Endothelial cell (in vitro differentiated cells): ENCODE results near the gene C12orf56. TPM values are rescaled to one million over a fixed set of nuclear protein-coding genes. Genes with fewer than 3 reads are reported as not detected.
A peak's percentile ranks its signal among the peaks of the same experiment; 100 is the strongest.
"Not testable (repeated sequence)": the region's sequence is repeated elsewhere in the genome, so short reads cannot be mapped to it uniquely, and the experiment has no call there.

Source experiments
- DNase-seq: peaks from one replicate; pipeline ENCODE4 v3.0.0; 2021; ENCODE audit warnings: low spot score
- H3K27ac Mint-ChIP-seq: one replicate; pipeline ENCODE4 v1.8.0; 2021; ENCODE audit warnings: mixed read lengths, inconsistent platforms; ENCODE audit not compliant: unreplicated experiment
- H3K27me3 Mint-ChIP-seq: one replicate; pipeline ENCODE4 v1.8.0; 2021; ENCODE audit warnings: mild to moderate bottlenecking, moderate library complexity, mixed read lengths, inconsistent platforms; ENCODE audit not compliant: unreplicated experiment
- H3K36me3 Mint-ChIP-seq: one replicate; pipeline ENCODE4 v1.8.0; 2021; ENCODE audit warnings: mild to moderate bottlenecking, low read depth, mixed read lengths, inconsistent platforms; ENCODE audit not compliant: unreplicated experiment
- H3K4me1 Mint-ChIP-seq: one replicate; pipeline ENCODE4 v1.8.0; 2021; ENCODE audit warnings: mild to moderate bottlenecking, mixed read lengths, inconsistent platforms; ENCODE audit not compliant: unreplicated experiment
- H3K4me3 Mint-ChIP-seq: one replicate; pipeline ENCODE4 v1.8.0; 2021; ENCODE audit warnings: mild to moderate bottlenecking, mixed read lengths, inconsistent platforms; ENCODE audit not compliant: unreplicated experiment
- H3K9me3 Mint-ChIP-seq: one replicate; pipeline ENCODE4 v1.8.0; 2021; ENCODE audit warnings: mixed read lengths, inconsistent platforms; ENCODE audit not compliant: unreplicated experiment
- total RNA-seq: library from RNA; stranded (reverse); fragmentation: NEBNext Ultra II Directional; extraction: Animal tissue kit (Norgen Biotek cat#: 25700); gene quantifications from one replicate; pipeline ENCODE4 v1.2.1, GENCODE V29; 2021; ENCODE audit not compliant: unreplicated experiment
- TF ChIP-seq, protein P1 (sequence below): fragments of 200-600 bp; sonication (generic); IDR thresholded peaks from one replicate; pipeline ENCODE4 v1.5.0; 2021; ENCODE audit warnings: antibody characterized with exemption; ENCODE audit not compliant: unreplicated experiment

The C12orf56 gene
- total RNA-seq, 1 donor from 2014 or later, result 0.62 TPM

DNA sequence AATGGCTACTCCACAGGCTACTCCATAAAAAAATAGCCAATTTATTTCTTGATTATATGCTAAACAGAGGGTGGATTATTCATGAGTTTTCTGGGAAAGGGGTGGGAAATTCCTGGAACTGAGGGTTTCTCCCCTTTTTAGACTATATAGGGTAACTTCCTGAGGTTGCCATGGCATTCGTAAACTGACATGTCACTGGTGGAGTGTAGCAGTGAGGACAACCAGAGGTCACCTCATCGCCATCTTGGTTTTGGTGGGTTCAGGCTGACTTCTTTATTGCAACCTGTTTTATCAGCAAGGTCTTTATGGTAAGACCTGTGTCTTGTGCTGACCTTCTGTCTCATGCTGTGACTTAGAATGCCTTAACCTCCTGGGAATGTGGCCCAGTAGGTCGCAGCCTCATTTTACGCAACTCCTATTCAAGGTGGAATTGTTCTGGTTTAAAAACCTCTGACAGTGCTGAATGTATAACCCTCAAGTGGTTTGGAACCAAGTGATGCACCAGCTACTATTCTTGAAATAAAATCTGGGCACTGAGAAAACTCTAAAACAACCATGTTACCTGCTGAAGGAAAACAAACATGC lies 27.7 kb downstream of the C12orf56 start:
- no peak overlapping the region for H3K27ac Mint-ChIP-seq
- no peaks in the 10 kb centered on the region for H3K9me3 Mint-ChIP-seq
- no peaks in the 10 kb centered on the region for H3K4me1 Mint-ChIP-seq
- no peaks in the 10 kb centered on the region for H3K36me3 Mint-ChIP-seq
- H3K4me3 Mint-ChIP-seq, result no peak overlapping the region
- TF ChIP-seq, protein P1, sequence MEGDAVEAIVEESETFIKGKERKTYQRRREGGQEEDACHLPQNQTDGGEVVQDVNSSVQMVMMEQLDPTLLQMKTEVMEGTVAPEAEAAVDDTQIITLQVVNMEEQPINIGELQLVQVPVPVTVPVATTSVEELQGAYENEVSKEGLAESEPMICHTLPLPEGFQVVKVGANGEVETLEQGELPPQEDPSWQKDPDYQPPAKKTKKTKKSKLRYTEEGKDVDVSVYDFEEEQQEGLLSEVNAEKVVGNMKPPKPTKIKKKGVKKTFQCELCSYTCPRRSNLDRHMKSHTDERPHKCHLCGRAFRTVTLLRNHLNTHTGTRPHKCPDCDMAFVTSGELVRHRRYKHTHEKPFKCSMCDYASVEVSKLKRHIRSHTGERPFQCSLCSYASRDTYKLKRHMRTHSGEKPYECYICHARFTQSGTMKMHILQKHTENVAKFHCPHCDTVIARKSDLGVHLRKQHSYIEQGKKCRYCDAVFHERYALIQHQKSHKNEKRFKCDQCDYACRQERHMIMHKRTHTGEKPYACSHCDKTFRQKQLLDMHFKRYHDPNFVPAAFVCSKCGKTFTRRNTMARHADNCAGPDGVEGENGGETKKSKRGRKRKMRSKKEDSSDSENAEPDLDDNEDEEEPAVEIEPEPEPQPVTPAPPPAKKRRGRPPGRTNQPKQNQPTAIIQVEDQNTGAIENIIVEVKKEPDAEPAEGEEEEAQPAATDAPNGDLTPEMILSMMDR, result no peak
- H3K27me3 Mint-ChIP-seq, result no peaks in the 10 kb centered on the region
- no peak for DNase-seq

- not testable (repeated sequence) for H3K36me3 Mint-ChIP-seq, H3K9me3 Mint-ChIP-seq, DNase-seq, H3K27ac Mint-ChIP-seq, H3K4me3 Mint-ChIP-seq, H3K27me3 Mint-ChIP-seq, H3K4me1 Mint-ChIP-seq
These were observed 29.4 kb downstream of the C12orf56 start for GRCh38 chr12:64361173-64361572.

DNA sequence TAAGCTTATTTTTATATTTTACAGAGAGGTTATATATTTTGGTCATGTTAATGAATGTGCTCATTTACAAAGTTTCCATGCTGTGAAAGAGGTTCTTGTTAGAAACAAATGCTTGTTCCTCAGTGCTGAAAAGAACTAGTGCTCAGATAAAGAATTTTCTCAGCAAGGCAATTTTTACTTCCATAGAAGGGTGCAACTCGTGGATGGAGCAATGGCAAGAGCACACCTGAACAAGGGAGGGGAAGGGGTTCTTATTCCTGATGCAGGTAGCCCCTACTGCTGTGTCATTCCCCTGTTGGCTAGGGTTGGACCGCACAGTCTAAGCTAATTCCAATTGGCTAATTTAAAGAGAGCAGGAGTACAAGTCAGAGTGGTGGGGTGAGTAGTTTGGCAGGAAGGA lies 34.3 kb downstream of the C12orf56 start:
- not testable (repeated sequence) for DNase-seq, H3K4me1 Mint-ChIP-seq, H3K27ac Mint-ChIP-seq, H3K9me3 Mint-ChIP-seq, H3K36me3 Mint-ChIP-seq, H3K27me3 Mint-ChIP-seq
- H3K4me3 Mint-ChIP-seq, result peak overlapping the region; percentile 77

GRCh38 chr12:64352181-64352580 lies 38.4 kb downstream of the C12orf56 start:
- peaks cover 3% of the 10 kb centered on the region for H3K27me3 Mint-ChIP-seq
- H3K27ac Mint-ChIP-seq, result no peak overlapping the region
- no peak for DNase-seq
- no peaks in the 10 kb centered on the region for H3K4me1 Mint-ChIP-seq
- TF ChIP-seq, protein P1, result peak; percentile 21
- peaks cover 8% of the 10 kb centered on the region for H3K9me3 Mint-ChIP-seq
- peaks cover 6% of the 10 kb centered on the region for H3K36me3 Mint-ChIP-seq
- no peak overlapping the region for H3K4me3 Mint-ChIP-seq

- H3K36me3 Mint-ChIP-seq, result peaks cover 2% of the 10 kb centered on the region
- no peaks in the 10 kb centered on the region for H3K4me1 Mint-ChIP-seq
- no peak for DNase-seq
- no peak overlapping the region for H3K27ac Mint-ChIP-seq
- TF ChIP-seq, protein P1, result no peak
- H3K27me3 Mint-ChIP-seq, result peaks cover 1% of the 10 kb centered on the region
- H3K9me3 Mint-ChIP-seq, result peaks cover 4% of the 10 kb centered on the region
- no peak overlapping the region for H3K4me3 Mint-ChIP-seq
These were observed 39.3 kb downstream of the C12orf56 start for GRCh38 chr12:64351265-64351664.

DNA sequence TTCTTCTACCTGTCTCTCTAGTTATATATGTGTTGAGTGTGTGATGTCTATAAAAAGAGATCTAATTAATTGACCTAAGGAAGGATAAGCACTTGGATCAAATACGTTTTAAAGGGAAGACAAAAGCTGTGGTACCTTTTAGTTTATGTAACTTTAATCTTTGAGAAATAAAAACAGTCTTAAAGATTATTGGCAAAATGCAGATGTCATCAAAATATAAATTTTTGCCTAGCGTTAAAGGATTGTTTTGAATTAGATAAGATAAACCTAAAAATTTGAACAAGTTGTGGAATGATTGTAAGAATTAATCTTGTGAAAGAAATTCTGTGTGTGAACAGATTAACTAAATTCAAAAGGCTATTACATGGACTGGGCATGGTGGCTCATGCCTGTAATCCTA lies 42.9 kb downstream of the C12orf56 start:
- H3K36me3 Mint-ChIP-seq, result no peaks in the 10 kb centered on the region
- DNase-seq, result no peak
- no peaks in the 10 kb centered on the region for H3K4me1 Mint-ChIP-seq
- peaks cover 3% of the 10 kb centered on the region for H3K9me3 Mint-ChIP-seq
- TF ChIP-seq, protein P1, result no peak
- no peak overlapping the region for H3K27ac Mint-ChIP-seq
- no peaks in the 10 kb centered on the region for H3K27me3 Mint-ChIP-seq
- no peak overlapping the region for H3K4me3 Mint-ChIP-seq

GRCh38 chr12:64344631-64345030 lies 45.9 kb downstream of the C12orf56 start:
- H3K36me3 Mint-ChIP-seq, H3K9me3 Mint-ChIP-seq, H3K4me3 Mint-ChIP-seq, H3K4me1 Mint-ChIP-seq, H3K27ac Mint-ChIP-seq, H3K27me3 Mint-ChIP-seq, DNase-seq: not testable (repeated sequence)

- not testable (repeated sequence) for DNase-seq, H3K9me3 Mint-ChIP-seq, H3K36me3 Mint-ChIP-seq, H3K4me3 Mint-ChIP-seq, H3K4me1 Mint-ChIP-seq, H3K27ac Mint-ChIP-seq, H3K27me3 Mint-ChIP-seq
These were observed 50.0 kb downstream of the C12orf56 start for GRCh38 chr12:64340546-64340945.
